Measurements from ENCODE around the gene NF2. TPM values are rescaled to one million over a fixed set of nuclear protein-coding genes. Genes with fewer than 3 reads are reported as not detected.

Gene NF2
- total RNA-seq, 1 experiment from 2014 or later, result 40.5 TPM

DNA sequence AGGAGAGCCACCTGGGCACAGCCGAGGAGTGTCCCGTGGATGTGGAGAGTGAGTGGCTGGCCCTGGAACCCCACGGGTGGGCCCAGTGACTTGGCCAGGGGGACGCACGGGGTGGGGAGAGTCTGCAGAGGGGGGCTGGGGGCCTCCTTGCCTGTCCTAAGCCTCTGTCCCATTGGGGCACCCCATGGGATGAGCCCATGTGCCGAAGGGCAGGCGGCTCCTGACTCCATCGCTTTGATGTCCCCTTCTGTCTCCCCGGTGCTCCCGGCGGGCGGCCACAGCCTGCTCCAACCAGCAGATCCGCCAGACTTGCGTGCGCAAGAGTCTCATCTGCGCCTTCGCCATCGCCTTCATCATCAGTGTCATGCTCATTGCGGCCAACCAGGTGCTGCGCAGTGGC lies 125.7 kb downstream of the NF2 start:
- no TSS peak for BruUV-seq (replicated peaks)
- Histone ChIP-seq H3K4me3 (ENCODE audit: low read depth, low read length, poor library complexity, severe bottlenecking) (no peak overlapping the region), H3K36me3 (ENCODE audit: insufficient read depth, low read length, poor library complexity, severe bottlenecking) (no peaks in the 10 kb centered on the region), H3K9me3 (ENCODE audit: low read depth, low read length, poor library complexity, severe bottlenecking) (no peaks in the 10 kb centered on the region), H3K27ac (ENCODE audit: low read depth, low read length, poor library complexity, severe bottlenecking) (no peak overlapping the region), H3K4me1 (ENCODE audit: insufficient read depth, low read length, poor library complexity, severe bottlenecking) (peaks cover 14% of the 10 kb centered on the region), H3K27me3 (replicated peaks; ENCODE audit: insufficient read depth, low read depth, low read length, poor library complexity) (no peaks in the 10 kb centered on the region)
- TF ChIP-seq, protein P1, sequence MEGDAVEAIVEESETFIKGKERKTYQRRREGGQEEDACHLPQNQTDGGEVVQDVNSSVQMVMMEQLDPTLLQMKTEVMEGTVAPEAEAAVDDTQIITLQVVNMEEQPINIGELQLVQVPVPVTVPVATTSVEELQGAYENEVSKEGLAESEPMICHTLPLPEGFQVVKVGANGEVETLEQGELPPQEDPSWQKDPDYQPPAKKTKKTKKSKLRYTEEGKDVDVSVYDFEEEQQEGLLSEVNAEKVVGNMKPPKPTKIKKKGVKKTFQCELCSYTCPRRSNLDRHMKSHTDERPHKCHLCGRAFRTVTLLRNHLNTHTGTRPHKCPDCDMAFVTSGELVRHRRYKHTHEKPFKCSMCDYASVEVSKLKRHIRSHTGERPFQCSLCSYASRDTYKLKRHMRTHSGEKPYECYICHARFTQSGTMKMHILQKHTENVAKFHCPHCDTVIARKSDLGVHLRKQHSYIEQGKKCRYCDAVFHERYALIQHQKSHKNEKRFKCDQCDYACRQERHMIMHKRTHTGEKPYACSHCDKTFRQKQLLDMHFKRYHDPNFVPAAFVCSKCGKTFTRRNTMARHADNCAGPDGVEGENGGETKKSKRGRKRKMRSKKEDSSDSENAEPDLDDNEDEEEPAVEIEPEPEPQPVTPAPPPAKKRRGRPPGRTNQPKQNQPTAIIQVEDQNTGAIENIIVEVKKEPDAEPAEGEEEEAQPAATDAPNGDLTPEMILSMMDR (conservative IDR thresholded peaks at IDR 0.05; ENCODE audit: low read depth, low read length), result no peak
- TF ChIP-seq EZH2 (IDR thresholded peaks at IDR 0.05; ENCODE audit: borderline replicate concordance, low read depth, low read length, poor library complexity, severe bottlenecking), result no peak
- DNase-seq (ENCODE audit: low spot score), result no peak
- intact Hi-C loops (cut with micrococcal nuclease; ENCODE audit: unreplicated experiment), result loop anchor here (5.0 kb wide), 1 partner anchor 358 kb away; no protein-coding TSS in a partner anchor
- CTCF ChIA-PET, result no interaction called here
- POLR2A ChIA-PET (ENCODE audit: low non-redundant PET), result no interaction called here

DNA sequence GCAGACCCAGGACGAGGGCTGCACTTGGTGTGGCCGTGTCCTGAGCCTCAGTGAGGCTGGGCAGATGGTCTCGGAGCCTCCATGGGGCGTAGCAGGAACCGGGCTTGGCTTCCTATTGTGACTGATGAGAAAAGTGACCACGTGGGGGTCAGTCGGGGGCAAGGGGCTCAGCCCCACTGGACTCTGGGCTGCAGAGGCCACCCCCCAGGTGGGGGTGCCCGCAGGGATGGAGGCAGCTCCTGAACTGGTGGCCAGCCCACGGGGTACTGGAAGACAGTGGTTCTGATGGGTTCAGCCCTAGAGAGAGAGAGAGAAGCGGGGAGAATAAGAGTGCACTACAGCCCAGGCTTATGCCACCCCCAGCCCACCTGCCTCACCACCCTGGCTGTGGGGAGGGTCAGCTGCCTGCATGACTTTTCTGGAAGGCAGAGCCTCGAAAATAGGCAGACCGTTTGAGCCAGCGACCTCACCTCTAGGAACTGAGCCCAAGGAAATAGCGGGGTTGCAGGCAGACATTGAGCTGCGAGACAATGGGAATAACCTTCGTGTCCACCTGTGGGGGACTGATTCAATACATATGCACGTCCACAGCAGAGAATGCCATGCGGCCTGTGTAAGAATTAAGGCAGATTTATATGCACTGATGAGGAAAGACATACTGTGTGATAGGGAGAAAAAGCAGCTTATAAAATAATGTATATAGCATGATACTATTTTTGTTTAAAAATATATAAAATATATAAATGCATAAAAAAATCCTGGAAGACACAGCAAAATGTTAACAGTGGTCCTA lies 127.8 kb downstream of the NF2 start:
- Histone ChIP-seq H3K36me3 (ENCODE audit: insufficient read depth, low read length, poor library complexity, severe bottlenecking) (no peaks in the 10 kb centered on the region), H3K4me1 (ENCODE audit: insufficient read depth, low read length, poor library complexity, severe bottlenecking) (peaks cover 15% of the 10 kb centered on the region), H3K27me3 (replicated peaks; ENCODE audit: insufficient read depth, low read depth, low read length, poor library complexity) (no peaks in the 10 kb centered on the region), H3K9me3 (ENCODE audit: low read depth, low read length, poor library complexity, severe bottlenecking) (no peaks in the 10 kb centered on the region), H3K27ac (ENCODE audit: low read depth, low read length, poor library complexity, severe bottlenecking) (no peak overlapping the region), H3K4me3 (ENCODE audit: low read depth, low read length, poor library complexity, severe bottlenecking) (no peak overlapping the region)
- TF ChIP-seq, protein P1 (conservative IDR thresholded peaks at IDR 0.05; ENCODE audit: low read depth, low read length), result no peak
- TF ChIP-seq EZH2 (IDR thresholded peaks at IDR 0.05; ENCODE audit: borderline replicate concordance, low read depth, low read length, poor library complexity, severe bottlenecking), result no peak
- BruUV-seq (replicated peaks), result no TSS peak
- CTCF ChIA-PET, result no interaction called here
- DNase-seq (ENCODE audit: low spot score), result no peak
- POLR2A ChIA-PET (ENCODE audit: low non-redundant PET), result no interaction called here
- intact Hi-C loops (cut with micrococcal nuclease; ENCODE audit: unreplicated experiment), result no loop called here

DNA sequence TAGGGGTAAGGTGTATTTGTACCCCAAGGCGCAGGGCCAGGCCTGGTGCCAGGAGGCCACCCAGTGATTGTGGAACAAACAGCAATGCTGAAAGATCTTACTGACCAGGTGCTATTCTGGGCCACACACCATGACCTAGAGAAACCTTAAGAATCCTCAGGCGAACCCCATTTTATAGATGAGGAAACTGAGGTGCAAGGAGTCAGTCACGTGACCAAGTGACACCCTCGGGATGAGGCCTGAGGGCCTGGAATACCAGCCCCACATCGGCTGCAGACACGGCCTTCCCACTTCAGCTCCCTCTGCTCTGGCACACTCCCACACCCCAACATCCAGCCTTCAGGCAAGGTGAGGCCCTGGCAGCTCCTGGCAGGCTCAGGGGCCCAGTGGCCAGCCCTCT lies 129.4 kb downstream of the NF2 start:
- DNase-seq (ENCODE audit: low spot score), result no peak
- Histone ChIP-seq H3K4me3 (ENCODE audit: low read depth, low read length, poor library complexity, severe bottlenecking) (no peak overlapping the region), H3K4me1 (ENCODE audit: insufficient read depth, low read length, poor library complexity, severe bottlenecking) (peaks cover 15% of the 10 kb centered on the region), H3K9me3 (ENCODE audit: low read depth, low read length, poor library complexity, severe bottlenecking) (no peaks in the 10 kb centered on the region), H3K27me3 (replicated peaks; ENCODE audit: insufficient read depth, low read depth, low read length, poor library complexity) (no peaks in the 10 kb centered on the region), H3K36me3 (ENCODE audit: insufficient read depth, low read length, poor library complexity, severe bottlenecking) (no peaks in the 10 kb centered on the region), H3K27ac (ENCODE audit: low read depth, low read length, poor library complexity, severe bottlenecking) (no peak overlapping the region)
- CTCF ChIA-PET, result interaction anchor here (0.7 kb wide), 1 partner anchor 187 kb away, joined by 4 read pairs; no protein-coding TSS in a partner anchor
- intact Hi-C loops (cut with micrococcal nuclease; ENCODE audit: unreplicated experiment), result no loop called here
- no TSS peak for BruUV-seq (replicated peaks)
- no peak for TF ChIP-seq EZH2 (IDR thresholded peaks at IDR 0.05; ENCODE audit: borderline replicate concordance, low read depth, low read length, poor library complexity, severe bottlenecking)
- TF ChIP-seq, protein P1 (conservative IDR thresholded peaks at IDR 0.05; ENCODE audit: low read depth, low read length), result no peak
- POLR2A ChIA-PET (ENCODE audit: low non-redundant PET), result interaction anchor here (0.6 kb wide), 1 partner anchor 317 kb away, joined by 3 read pairs; no protein-coding TSS in a partner anchor
